Kidney epithelial cell (primary cell): ENCODE data around the gene TSPAN1. TPM values are rescaled to one million over a fixed set of nuclear protein-coding genes. Genes with fewer than 3 reads are reported as not detected.

Source experiments
- DNase-seq: peaks from one replicate; pipeline ENCODE4 v3.0.0-alpha.2; 2010; ENCODE audit warnings: low read depth
- H3K27me3 ChIP-seq: 2 replicates; pipeline ENCODE4 v1.6.0; 2011; ENCODE audit warnings: low read length; ENCODE audit not compliant: control insufficient read depth, insufficient read depth
- H3K36me3 ChIP-seq: 2 replicates; pipeline ENCODE4 v1.5.1; 2011; ENCODE audit warnings: low read length; ENCODE audit not compliant: control insufficient read depth, insufficient read depth
- H3K4me3 ChIP-seq: 2 replicates; pipeline ENCODE4 v1.5.1; 2011; ENCODE audit warnings: low read depth, mild to moderate bottlenecking, control low read depth, low read length
- CTCF ChIP-seq: IDR thresholded peaks from 2 replicates; pipeline ENCODE4 v1.5.1; 2011; ENCODE audit warnings: mild to moderate bottlenecking, moderate library complexity, low read length, control low read depth, inconsistent platforms; ENCODE audit not compliant: insufficient read depth, poor library complexity, severe bottlenecking
- total RNA-seq: library from RNA; depleted of rRNA; stranded (reverse); fragments of >200 nt; gene quantifications from 2 replicates; pipeline ENCODE4 v1.2.3, GENCODE V29; 2015

The TSPAN1 gene
- total RNA-seq, 1 donor from 2014 or later, result 68.5 TPM

DNA sequence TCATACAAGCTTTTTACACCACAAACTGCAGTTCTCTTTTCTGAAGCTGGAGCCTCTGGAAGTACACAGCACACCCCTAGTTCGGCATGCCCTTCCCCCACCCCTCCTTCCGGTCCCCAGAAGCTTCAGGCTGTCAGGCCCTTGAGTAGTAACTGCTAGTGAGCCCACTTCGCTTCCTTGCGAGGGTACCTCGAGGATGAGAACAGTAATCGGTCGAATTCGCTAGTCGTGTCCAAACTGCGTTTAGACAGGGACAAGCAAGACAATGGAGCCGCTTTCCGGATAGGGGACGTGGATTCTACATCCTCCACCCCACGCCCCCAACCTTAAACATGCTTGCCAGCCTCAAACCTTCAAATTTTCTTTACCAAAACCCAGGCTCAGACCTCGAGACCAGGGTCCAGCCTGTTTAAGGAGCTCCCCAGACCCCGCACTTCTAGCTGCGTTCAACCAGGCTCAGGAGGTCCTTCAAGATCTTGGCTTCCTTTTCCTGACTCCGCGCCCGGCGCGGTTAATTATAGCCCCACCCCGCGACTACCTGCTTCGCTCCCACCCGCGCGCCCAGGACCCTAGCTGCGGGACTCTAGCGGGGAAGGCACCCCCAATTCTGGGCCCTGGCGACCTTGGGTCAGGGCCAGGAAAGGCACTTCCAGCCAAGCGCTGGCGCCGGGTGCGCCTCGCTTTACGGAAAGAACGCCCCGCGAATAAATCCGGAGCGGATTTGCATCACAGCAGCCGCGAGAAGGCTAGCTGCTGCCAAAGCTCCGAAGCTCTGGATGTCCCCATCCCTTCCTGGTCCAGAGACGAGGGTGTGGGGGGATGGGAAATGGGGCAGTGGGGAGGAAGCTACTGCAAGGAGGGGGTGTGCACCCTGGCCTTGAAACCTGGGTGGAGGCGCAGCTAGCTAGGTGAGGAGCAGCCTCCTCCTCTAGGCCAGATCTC is 8.1 kb upstream of the TSPAN1 start:
- no peak for DNase-seq
- Histone ChIP-seq H3K4me3 (peak overlapping the region; percentile 28), H3K36me3 (no peaks in the 10 kb centered on the region), H3K27me3 (peaks cover 8% of the 10 kb centered on the region)
- TF ChIP-seq CTCF, result no peak

DNA sequence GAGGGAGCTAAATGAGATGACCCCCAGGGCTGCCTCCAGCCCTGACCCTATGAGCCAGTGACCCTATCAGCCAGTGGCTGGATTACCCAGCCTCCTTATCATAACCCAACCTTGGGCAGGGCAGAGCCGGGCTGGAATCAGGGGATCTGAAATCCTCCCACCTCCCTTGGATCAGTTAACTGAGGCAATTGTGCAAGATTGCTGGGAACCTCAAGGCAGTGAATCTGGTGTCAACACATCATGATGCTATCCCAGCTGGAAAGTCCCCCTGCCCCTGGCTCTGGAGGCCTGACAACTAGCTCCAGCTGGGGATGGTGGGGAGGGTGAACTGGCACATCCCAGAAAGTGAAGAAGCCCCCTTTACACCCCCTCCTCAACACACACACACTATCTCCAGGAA is 6.4 kb upstream of the TSPAN1 start:
- no peaks in the 10 kb centered on the region for H3K36me3 ChIP-seq
- TF ChIP-seq CTCF, result no peak
- H3K27me3 ChIP-seq, result peaks cover 8% of the 10 kb centered on the region
- no peak overlapping the region for H3K4me3 ChIP-seq
- no peak for DNase-seq

DNA sequence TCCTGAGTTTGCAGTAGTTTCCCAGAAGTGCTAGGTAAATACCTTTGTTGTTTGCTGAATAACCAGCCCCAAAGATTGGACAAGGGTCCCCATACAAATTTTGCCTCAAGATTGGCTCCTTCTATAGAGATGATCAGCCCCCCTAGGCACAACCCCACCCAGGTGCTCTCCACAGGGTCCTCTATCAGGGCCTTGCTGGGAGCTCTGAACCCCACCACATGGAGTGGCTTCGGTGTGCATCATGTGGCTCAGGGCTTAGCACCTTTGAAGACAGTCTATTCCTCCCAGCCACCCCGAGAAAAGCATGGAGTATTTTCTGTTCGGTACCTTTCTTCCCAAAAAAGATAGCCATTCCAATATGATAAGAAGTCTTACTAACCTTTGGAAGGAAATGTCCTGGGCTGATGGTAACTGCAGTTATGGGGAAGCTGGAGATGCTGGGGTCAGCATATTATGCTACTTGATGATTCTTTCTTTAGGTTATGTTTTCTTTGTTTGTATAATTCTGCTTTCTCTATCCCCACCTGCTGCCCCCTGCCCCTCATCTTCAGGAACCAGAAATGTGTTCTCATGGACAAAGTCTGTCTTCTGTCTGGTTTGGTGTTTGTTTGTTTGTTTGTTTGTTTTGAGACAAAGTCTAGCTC is 5.0 kb upstream of the TSPAN1 start:
- DNase-seq, result no peak
- peaks cover 8% of the 10 kb centered on the region for H3K27me3 ChIP-seq
- TF ChIP-seq CTCF, result no peak

DNA sequence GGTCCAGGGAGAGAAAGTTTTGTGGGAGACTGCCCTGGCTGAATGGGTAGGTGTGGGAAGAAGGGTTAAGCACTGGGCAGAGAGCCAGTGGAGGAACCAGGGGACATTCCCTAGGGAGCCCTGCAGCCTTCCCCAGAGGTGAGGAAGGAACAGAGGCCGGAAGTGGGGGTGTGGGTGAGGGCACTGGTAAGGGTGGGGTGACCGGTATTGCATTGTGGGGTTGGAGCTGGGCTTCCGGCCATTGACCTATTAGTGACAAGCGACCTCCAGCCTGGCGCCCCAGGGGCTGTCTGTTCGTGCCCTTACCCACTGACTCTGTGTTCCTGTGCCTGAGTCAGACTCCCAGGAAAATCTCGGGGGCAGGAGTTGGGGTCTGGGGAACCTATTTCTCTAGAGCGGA is 3.5 kb upstream of the TSPAN1 start:
- H3K27me3 ChIP-seq, result peaks cover 8% of the 10 kb centered on the region
- DNase-seq, result no peak
- no peak for TF ChIP-seq CTCF
- H3K4me3 ChIP-seq, result no peak overlapping the region
- H3K36me3 ChIP-seq, result no peaks in the 10 kb centered on the region

More for the DNA sequence above, 5.0 kb upstream of the TSPAN1 start:
- Histone ChIP-seq H3K4me3 (no peak overlapping the region), H3K36me3 (no peaks in the 10 kb centered on the region)

- H3K4me3 ChIP-seq, result no peak overlapping the region
- peaks cover 5% of the 10 kb centered on the region for H3K27me3 ChIP-seq
- no peak for DNase-seq
Measured at GRCh38 chr1:46171871-46172270, 3.0 kb upstream of the TSPAN1 start.

More at GRCh38 chr1:46171871-46172270, 3.0 kb upstream of the TSPAN1 start:
- no peaks in the 10 kb centered on the region for H3K36me3 ChIP-seq
- TF ChIP-seq CTCF, result no peak
